HG02678 (cell line): ENCODE measurements around the gene HOGA1.

Experiments used
- ATAC-seq: cut with Tn5 transposase; IDR thresholded peaks from one replicate; pipeline ENCODE4 v1.9.1; 2021; ENCODE audit warnings: mild to moderate bottlenecking, moderate library complexity; ENCODE audit not compliant: unreplicated experiment

The HOGA1 gene

DNA sequence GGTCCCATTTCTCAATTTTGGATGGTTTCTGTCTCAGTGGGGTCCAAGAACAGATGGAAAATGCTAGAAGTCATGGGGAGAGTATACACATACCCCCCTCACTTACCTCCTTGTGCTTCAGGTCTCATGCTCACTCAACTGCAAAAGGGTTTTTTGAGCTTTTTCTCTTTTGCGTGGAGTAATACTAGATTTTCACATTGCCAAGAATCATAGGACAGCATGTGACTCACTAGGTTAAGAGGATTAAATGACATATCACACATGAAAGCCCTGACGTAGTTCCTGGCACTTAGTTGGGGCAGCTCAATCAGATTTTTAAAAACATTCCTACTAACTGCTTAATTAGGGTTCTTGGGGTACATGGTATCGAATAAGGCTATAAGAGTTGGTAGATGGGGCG is 60.7 kb downstream of the HOGA1 start:
- no peak for ATAC-seq

DNA sequence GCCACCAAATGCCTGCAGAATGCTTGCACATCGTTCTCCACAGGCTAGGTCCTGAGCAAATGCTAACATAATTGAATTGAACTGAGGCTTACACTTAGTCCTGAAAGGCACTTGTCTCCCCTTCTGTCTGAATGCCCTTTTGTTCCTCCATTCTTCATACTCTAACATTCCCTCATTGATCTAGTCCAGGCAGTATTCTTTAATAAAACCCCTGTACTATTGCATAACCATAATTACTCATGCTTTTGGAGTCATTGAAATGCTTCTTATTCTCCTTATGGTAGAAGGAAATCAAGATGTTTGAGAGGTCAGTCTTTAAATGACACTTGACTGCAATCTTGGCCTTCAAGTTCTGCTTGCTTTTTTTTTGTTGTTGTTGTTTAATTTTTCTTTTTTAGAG is 63.4 kb downstream of the HOGA1 start:
- ATAC-seq: no peak

DNA sequence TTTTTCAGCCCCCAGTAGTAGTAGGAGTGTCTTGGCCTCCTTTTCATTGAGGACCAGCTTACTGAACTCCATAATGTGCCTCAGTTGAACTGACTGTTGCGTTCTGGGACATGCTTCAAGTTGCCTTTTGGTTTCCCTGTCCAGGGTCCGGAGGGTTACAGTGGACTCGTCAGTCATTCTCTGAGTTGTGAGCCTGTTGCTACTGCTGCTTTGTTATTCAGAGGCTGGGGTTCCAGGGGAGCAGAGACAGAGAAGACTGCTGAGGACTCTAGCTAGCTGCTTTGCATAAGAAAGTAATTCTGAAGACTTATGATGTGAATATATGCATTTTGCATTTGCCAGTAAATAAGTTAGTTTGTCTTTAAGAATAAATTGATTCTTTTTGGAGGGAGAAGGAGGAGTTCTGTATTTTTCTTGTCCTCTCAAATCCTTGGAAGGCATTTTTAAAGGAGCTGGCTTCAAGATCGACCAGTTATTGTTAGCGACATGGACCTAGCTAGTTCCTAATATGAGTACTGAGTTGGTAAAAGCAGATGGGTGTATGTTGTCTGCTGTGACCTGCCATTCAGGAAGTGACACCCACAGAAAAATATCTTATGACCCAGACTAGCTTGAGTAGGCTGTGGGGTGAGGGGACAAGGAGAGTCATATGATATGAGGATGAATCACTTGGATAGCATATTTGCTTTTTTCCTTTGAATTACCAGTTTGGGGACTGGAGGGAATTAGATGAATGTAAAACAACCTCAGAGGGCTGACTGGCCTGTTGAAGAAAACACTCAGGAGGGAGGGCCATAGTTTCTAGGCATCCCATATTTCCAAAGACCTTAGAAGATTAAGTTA is 64.6 kb downstream of the HOGA1 start:
- ATAC-seq: peak; percentile 88

DNA sequence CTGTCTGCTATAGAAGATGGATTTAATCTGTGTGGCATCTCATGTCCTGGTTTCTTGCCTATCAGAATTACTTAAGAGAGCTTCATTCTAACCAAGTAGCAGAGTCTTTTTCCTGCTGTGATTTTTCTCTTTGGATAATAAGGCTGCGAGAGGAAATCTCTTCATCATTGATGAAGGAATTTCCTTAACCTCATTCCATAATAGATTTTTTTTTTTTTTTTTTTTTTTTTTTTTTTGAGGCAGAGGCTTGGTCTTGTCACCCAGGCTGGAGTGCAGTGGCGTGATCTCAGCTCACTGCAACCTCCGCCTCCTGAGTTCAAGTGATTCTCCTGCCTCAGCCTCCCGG is 65.2 kb downstream of the HOGA1 start:
- ATAC-seq: peak; percentile 12

DNA sequence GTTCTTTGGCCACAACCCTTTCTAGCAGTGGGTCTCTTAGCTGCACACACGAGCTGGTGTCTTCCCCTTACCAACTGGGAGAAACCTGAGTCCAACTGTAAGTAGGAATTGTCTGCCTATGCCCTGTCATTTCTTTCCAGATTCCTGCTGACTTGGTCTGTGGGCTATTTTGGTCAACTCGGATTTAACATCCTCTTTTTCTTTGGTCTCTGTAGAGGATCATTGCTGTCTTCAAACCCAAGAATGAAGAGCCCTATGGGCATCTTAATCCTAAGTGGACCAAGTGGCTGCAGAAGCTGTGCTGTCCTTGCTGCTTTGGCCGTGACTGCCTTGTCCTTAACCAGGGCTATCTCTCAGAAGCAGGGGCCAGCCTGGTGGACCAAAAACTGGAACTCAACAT is 66.5 kb downstream of the HOGA1 start:
- ATAC-seq: no peak

DNA sequence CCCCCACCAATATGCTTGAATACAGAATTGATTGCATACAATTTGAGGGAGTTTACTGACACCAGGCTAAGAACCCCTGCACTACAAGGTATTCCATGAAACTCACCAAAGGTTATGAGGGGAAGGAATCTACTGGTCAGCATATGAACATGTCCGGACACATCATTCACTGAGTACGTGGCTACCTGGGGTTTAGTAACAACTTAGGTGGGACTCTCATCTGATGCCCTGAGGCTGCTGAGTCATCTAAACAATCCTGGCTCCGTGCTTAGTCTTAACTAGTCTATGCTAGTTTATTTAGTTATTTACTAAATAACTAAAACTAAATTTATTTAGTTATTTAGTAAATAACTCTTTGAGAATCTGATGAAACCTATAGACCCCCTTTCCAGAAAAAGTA is 67.6 kb downstream of the HOGA1 start:
- ATAC-seq: no peak

DNA sequence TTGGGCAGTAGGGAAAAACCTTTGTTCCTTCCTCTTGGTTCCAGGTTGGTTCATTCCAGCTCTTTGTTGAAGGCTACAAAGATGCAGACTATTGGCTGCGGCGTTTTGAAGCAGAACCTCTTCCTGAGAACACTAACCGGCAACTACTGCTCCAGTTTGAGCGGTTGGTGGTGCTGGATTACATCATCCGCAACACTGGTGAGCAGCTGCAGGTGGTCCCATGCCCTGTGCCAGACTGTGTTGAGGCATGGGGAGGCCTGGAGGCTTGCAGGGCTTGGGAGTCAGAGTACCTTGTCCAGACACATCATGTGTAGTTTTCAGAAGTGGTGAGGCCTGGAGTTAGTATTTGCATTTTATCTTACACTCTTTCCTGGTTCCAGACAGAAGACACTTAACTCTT is 72.6 kb downstream of the HOGA1 start:
- no peak for ATAC-seq

DNA sequence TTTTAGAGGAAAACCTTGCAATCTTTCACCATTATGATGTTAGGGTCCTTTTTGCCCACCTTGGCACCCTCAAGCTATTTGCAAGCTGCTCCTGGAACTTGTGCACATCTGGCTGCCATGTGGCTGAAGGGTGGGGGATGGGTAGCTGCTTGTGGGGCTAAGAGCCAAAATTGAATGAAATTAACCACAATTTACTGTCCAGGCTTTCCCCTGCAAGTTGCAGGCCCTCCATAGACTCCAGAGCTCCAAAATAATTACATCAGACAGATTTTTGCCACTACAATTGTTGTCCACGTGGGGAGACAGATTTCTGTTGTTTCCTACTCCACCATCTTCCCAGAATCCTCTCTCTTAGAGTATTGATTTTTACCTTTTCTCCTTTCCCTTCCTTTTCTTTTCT is 75.4 kb downstream of the HOGA1 start:
- no peak for ATAC-seq
